SK-N-SH (cell line): ENCODE measurements around the gene SLC15A2. TPM values are rescaled to one million over a fixed set of nuclear protein-coding genes. Genes with fewer than 3 reads are reported as not detected.
"Not testable (repeated sequence)": the region's sequence is repeated elsewhere in the genome, so short reads cannot be mapped to it uniquely, and the experiment has no call there.

Experiments
- CTCF ChIA-PET: fragments of 300-600, 350-600 bp; formaldehyde crosslinking; extraction: SDS; loops from one replicate; lab custom pipeline; 2021; lab: Yijun Ruan, JAX
- POLR2A ChIA-PET: fragments of 350-600 bp; sonication (Branson Sonifier 250); formaldehyde crosslinking; extraction: SDS; loops from one replicate; lab custom pipeline; 2020; ENCODE audit warnings: antibody characterized with exemption, inconsistent platforms; lab: Yijun Ruan, JAX
- DNase-seq: peaks from one replicate; pipeline ENCODE4 v3.0.0; 2012
- H2AFZ ChIP-seq: fragments of 200-600 bp; sonication (generic); 2 replicates; pipeline ENCODE4 v1.8.1; 2016; ENCODE audit warnings: antibody characterized with exemption, mild to moderate bottlenecking, low read depth
- H3F3A ChIP-seq: fragments of 200-600 bp; sonication (generic); replicated peaks from 2 replicates; pipeline ENCODE3; 2016; ENCODE audit warnings: antibody characterized with exemption, mild to moderate bottlenecking; ENCODE audit not compliant: insufficient read depth
- H3K27ac ChIP-seq, 2 experiments: fragments of 200-500 bp in 1 of 2; fragments of 200-600 bp in 1 of 2; sonication (Bioruptor generic) in 1 of 2; sonication (generic), shearing (Covaris generic) in 1 of 2; 2 replicates each; pipeline versions ENCODE4 v1.5.1 to v1.6.1; 2014 to 2016; ENCODE audit warnings: low read depth in 2 of 2, inconsistent platforms in 1 of 2, low read length in 1 of 2, mild to moderate bottlenecking in 1 of 2, mixed read lengths in 1 of 2
- H3K27me3 ChIP-seq: fragments of 200-600 bp; sonication (generic), shearing (Covaris generic); 2 replicates; pipeline ENCODE4 v1.6.1; 2016; ENCODE audit warnings: mixed run types; ENCODE audit not compliant: insufficient read depth
- H3K36me3 ChIP-seq, 2 experiments: fragments of 200-500 bp in 1 of 2; fragments of 200-600 bp in 1 of 2; sonication (Bioruptor generic) in 1 of 2; sonication (generic) in 1 of 2; replicated peaks in 1 of 2; 2 replicates each; pipeline versions ENCODE3 to v1.5.1; 2014 to 2016; ENCODE audit warnings: low read length in 1 of 2, mild to moderate bottlenecking in 1 of 2; ENCODE audit not compliant: insufficient read depth in 2 of 2, control insufficient read depth in 1 of 2
- H3K4me1 ChIP-seq, 2 experiments: fragments of 200-500 bp in 1 of 2; fragments of 200-600 bp in 1 of 2; sonication (Bioruptor generic) in 1 of 2; sonication (generic), shearing (Covaris generic) in 1 of 2; 2 replicates each; pipeline versions ENCODE4 v1.5.1 to v1.6.1; 2014 to 2016; ENCODE audit warnings: low read depth in 1 of 2, low read length in 1 of 2, mixed run types in 1 of 2; ENCODE audit not compliant: insufficient read depth in 2 of 2, control insufficient read depth in 1 of 2
- H3K4me2 ChIP-seq: fragments of 200-600 bp; sonication (generic), shearing (Covaris generic); 2 replicates; pipeline ENCODE4 v1.6.1; 2017; ENCODE audit warnings: mixed run types
- H3K4me3 ChIP-seq, 2 experiments: fragments of 200-500 bp in 1 of 2; fragments of 200-600 bp in 1 of 2; sonication (Bioruptor generic) in 1 of 2; sonication (generic), shearing (Covaris generic) in 1 of 2; 2 replicates each; pipeline versions ENCODE4 v1.5.1 to v1.8.1; 2014 to 2016; ENCODE audit warnings: low read depth in 2 of 2, inconsistent platforms in 1 of 2, low read length in 1 of 2, mild to moderate bottlenecking in 1 of 2, mixed read lengths in 1 of 2, moderate library complexity in 1 of 2
- H3K79me2 ChIP-seq: fragments of 200-600 bp; sonication (generic); 2 replicates; pipeline ENCODE4 v1.8.1; 2017; ENCODE audit warnings: mild to moderate bottlenecking; ENCODE audit not compliant: insufficient read depth
- H3K9ac ChIP-seq: fragments of 200-600 bp; sonication (generic); 2 replicates; pipeline ENCODE4 v1.6.1; 2017; ENCODE audit warnings: mixed run types
- H3K9me2 ChIP-seq: fragments of 200-600 bp; sonication (generic); 2 replicates; pipeline ENCODE4 v1.6.1; 2017; ENCODE audit warnings: mixed run types
- H3K9me3 ChIP-seq: fragments of 200-600 bp; sonication (generic); 2 replicates; pipeline ENCODE4 v1.6.1; 2017; ENCODE audit warnings: mixed run types, mild to moderate bottlenecking, moderate library complexity
- H4K20me1 ChIP-seq: fragments of 200-600 bp; sonication (generic); 2 replicates; pipeline ENCODE4 v1.6.1; 2017; ENCODE audit warnings: mild to moderate bottlenecking, mixed run types; ENCODE audit not compliant: insufficient read depth
- PBX3 ChIP-seq: IDR thresholded peaks from 2 replicates; pipeline ENCODE4; 2012
- TAF1 ChIP-seq: IDR thresholded peaks from 2 replicates; pipeline ENCODE4 v1.6.1; 2012; ENCODE audit warnings: low read depth, mild to moderate bottlenecking, low read length, moderate library complexity, borderline replicate concordance
- ZBTB33 ChIP-seq: IDR thresholded peaks from 2 replicates; pipeline ENCODE4 v1.4.0; 2012; ENCODE audit warnings: low read depth, borderline replicate concordance
- WGBS: methylation state at CpG from one replicate; pipeline ENCODE4 v1.1.6; 2017; ENCODE audit warnings: low lambda C conversion rate; 5-methylcytosine and 5-hydroxymethylcytosine counted together
- polyA plus RNA-seq, 3 experiments: library from polyadenylated mRNA; depleted of rRNA; stranded (reverse); fragments of >200 nt; gene quantifications; 2 replicates each; pipeline ENCODE4 v1.2.3, GENCODE V29; 2012
- TF ChIP-seq, protein P1 (sequence below): fragments of 200-600 bp; sonication (generic); IDR thresholded peaks from 2 replicates; pipeline ENCODE4 v1.6.1; 2017; ENCODE audit warnings: antibody characterized with exemption, mild to moderate bottlenecking, moderate library complexity

The SLC15A2 gene
- polyA plus RNA-seq, 1 of the 3 experiments (the other 2 are of a cell fraction): 0.10 TPM

GRCh38 chr3:121926380-121926779, 32.2 kb downstream of the SLC15A2 start:
- POLR2A ChIA-PET: no interaction called here
- TF ChIP-seq TAF1 (no peak), ZBTB33 (no peak), PBX3 (no peak)
- TF ChIP-seq, protein P1, sequence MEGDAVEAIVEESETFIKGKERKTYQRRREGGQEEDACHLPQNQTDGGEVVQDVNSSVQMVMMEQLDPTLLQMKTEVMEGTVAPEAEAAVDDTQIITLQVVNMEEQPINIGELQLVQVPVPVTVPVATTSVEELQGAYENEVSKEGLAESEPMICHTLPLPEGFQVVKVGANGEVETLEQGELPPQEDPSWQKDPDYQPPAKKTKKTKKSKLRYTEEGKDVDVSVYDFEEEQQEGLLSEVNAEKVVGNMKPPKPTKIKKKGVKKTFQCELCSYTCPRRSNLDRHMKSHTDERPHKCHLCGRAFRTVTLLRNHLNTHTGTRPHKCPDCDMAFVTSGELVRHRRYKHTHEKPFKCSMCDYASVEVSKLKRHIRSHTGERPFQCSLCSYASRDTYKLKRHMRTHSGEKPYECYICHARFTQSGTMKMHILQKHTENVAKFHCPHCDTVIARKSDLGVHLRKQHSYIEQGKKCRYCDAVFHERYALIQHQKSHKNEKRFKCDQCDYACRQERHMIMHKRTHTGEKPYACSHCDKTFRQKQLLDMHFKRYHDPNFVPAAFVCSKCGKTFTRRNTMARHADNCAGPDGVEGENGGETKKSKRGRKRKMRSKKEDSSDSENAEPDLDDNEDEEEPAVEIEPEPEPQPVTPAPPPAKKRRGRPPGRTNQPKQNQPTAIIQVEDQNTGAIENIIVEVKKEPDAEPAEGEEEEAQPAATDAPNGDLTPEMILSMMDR: no peak
- H3K9ac ChIP-seq: no peak overlapping the region

DNA sequence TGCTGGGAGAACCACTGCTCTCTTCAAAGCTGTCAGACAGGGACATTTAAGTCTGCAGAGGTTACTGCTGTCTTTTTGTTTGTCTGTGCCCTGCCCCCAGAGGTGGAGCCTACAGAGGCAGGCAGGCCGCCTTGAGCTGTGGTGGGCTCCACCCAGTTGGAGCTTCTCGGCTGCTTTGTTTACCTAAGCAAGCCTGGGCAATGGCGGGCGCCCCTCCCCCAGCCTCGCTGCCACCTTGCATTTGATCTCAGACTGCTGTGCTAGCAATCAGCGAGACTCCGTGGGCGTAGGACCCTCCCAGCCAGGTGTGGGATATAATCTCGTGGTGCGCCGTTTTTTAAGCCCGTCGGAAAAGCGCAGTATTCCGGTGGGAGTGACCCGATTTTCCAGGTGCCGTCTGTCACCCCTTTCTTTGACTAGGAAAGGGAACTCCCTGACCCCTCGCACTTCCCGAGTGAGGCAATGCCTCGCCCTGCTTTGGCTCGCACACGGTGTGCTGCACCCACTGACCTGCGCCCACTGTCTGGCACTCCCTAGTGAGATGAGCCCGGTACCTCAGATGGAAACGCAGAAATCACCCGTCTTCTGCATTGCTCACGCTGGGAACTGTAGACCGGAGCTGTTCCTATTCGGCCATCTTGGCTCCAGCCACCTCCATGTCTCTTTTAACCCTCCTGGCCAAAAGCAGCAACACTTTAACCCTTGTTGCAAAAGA, 44.1 kb downstream of the SLC15A2 start:
- H3K4me3 ChIP-seq, H3K27me3 ChIP-seq, H3K79me2 ChIP-seq, H3K36me3 ChIP-seq, H4K20me1 ChIP-seq, CTCF ChIA-PET, H3K9ac ChIP-seq, H3K4me2 ChIP-seq, H3K27ac ChIP-seq, H3K9me2 ChIP-seq, DNase-seq, H3K9me3 ChIP-seq, H2AFZ ChIP-seq, POLR2A ChIA-PET, H3K4me1 ChIP-seq, H3F3A ChIP-seq: not testable (repeated sequence)
- 83% methylated on average over 24 of the region's 29 CpGs for WGBS

More at GRCh38 chr3:121926380-121926779, 32.2 kb downstream of the SLC15A2 start:
- Histone ChIP-seq H3K4me3 (no peak overlapping the region), H3K9me3 (no peaks in the 10 kb centered on the region), H3K27ac (no peak overlapping the region), H3F3A (no peaks in the 10 kb centered on the region), H3K4me2 (no peak overlapping the region), H3K27me3 (no peaks in the 10 kb centered on the region), H3K36me3 (no peaks in the 10 kb centered on the region), H3K9me2 (no peaks in the 10 kb centered on the region), H3K79me2 (no peaks in the 10 kb centered on the region), H3K4me1 (no peaks in the 10 kb centered on the region), H4K20me1 (no peaks in the 10 kb centered on the region), H2AFZ (no peak overlapping the region)
- CTCF ChIA-PET: no interaction called here
- 14% methylated on average over 1 of the region's 1 CpG for WGBS
- no peak for DNase-seq
